H9 (cell line): ENCODE measurements around the gene CCDC12. TPM values are rescaled to one million over a fixed set of nuclear protein-coding genes. Genes with fewer than 3 reads are reported as not detected.

Experiments used
- DNase-seq: peaks from one replicate; pipeline ENCODE4 v3.0.0-alpha.2; 2017
- H2AFZ ChIP-seq: one replicate; pipeline ENCODE4 v1.6.1; 2013; ENCODE audit warnings: mild to moderate bottlenecking, low read length, control low read depth, moderate library complexity
- H2AK5ac ChIP-seq: 2 replicates; pipeline ENCODE4 v1.6.1; 2013; ENCODE audit warnings: low read length, control low read depth, mixed read lengths; ENCODE audit not compliant: insufficient read length
- H2BK120ac ChIP-seq: one replicate; pipeline ENCODE4 v1.6.1; 2013; ENCODE audit warnings: low read depth, mild to moderate bottlenecking, low read length, control low read depth, inconsistent platforms; ENCODE audit not compliant: poor library complexity, severe bottlenecking
- H2BK12ac ChIP-seq: 2 replicates; pipeline ENCODE4 v1.6.1; 2013; ENCODE audit warnings: low read length, control low read depth, mixed read lengths, low read depth; ENCODE audit not compliant: insufficient read length
- H2BK15ac ChIP-seq: 2 replicates; pipeline ENCODE4 v1.6.1; 2013; ENCODE audit warnings: low read depth, low read length, control low read depth
- H2BK20ac ChIP-seq: one replicate; pipeline ENCODE4 v1.6.1; 2013; ENCODE audit warnings: low read depth, mild to moderate bottlenecking, low read length, control low read depth, inconsistent platforms; ENCODE audit not compliant: poor library complexity, severe bottlenecking
- H2BK5ac ChIP-seq: 2 replicates; pipeline ENCODE4 v1.6.1; 2013; ENCODE audit warnings: low read length, control low read depth, mixed read lengths; ENCODE audit not compliant: insufficient read length
- H3K14ac ChIP-seq: 2 replicates; pipeline ENCODE4 v1.6.1; 2013; ENCODE audit warnings: low read length, control low read depth; ENCODE audit not compliant: insufficient read depth
- H3K18ac ChIP-seq: 2 replicates; pipeline ENCODE4 v1.6.1; 2013; ENCODE audit warnings: low read depth, mild to moderate bottlenecking, mixed read lengths, low read length, control low read depth; ENCODE audit not compliant: insufficient read length
- H3K23ac ChIP-seq: 2 replicates; pipeline ENCODE4 v1.6.1; 2013; ENCODE audit warnings: low read length, control low read depth, mixed read lengths, low read depth; ENCODE audit not compliant: insufficient read length
- H3K23me2 ChIP-seq: 2 replicates; pipeline ENCODE4 v1.6.1; 2013; ENCODE audit warnings: low read depth, mild to moderate bottlenecking, mixed read lengths, low read length, control low read depth; ENCODE audit not compliant: insufficient read length, poor library complexity, severe bottlenecking
- H3K27ac ChIP-seq: 2 replicates; pipeline ENCODE4 v1.5.1; 2013; ENCODE audit warnings: low read length, control low read depth, mixed read lengths, low read depth; ENCODE audit not compliant: insufficient read length
- H3K27me3 ChIP-seq: 2 replicates; pipeline ENCODE4 v1.6.1; 2013; ENCODE audit warnings: low read length, control low read depth, inconsistent platforms; ENCODE audit not compliant: insufficient read depth
- H3K4ac ChIP-seq: 2 replicates; pipeline ENCODE4 v1.6.1; 2013; ENCODE audit warnings: low read depth, mild to moderate bottlenecking, control low read depth, inconsistent platforms, low read length, moderate library complexity
- H3K4me1 ChIP-seq: 2 replicates; pipeline ENCODE4 v1.6.1; 2013; ENCODE audit warnings: low read length, control low read depth, inconsistent platforms; ENCODE audit not compliant: insufficient read depth
- H3K4me2 ChIP-seq: 2 replicates; pipeline ENCODE4 v1.6.1; 2013; ENCODE audit warnings: low read length, control low read depth, mixed read lengths; ENCODE audit not compliant: insufficient read length, insufficient read depth
- H3K56ac ChIP-seq: 2 replicates; pipeline ENCODE4 v1.6.1; 2013; ENCODE audit warnings: low read depth, mild to moderate bottlenecking, mixed read lengths, low read length, control low read depth; ENCODE audit not compliant: insufficient read length
- H3K79me1 ChIP-seq: 2 replicates; pipeline ENCODE4 v1.6.1; 2013; ENCODE audit warnings: low read depth, mild to moderate bottlenecking, moderate library complexity, low read length, control low read depth, inconsistent platforms; ENCODE audit not compliant: insufficient read depth, poor library complexity, severe bottlenecking
- H3K79me2 ChIP-seq: 2 replicates; pipeline ENCODE4 v1.6.1; 2013; ENCODE audit warnings: low read length, control low read depth, inconsistent platforms; ENCODE audit not compliant: insufficient read depth
- H3K9ac ChIP-seq: 2 replicates; pipeline ENCODE4 v1.6.1; 2013; ENCODE audit warnings: low read length, control low read depth, mixed read lengths; ENCODE audit not compliant: insufficient read length; ENCODE audit errors: extremely low read depth
- H3K9me3 ChIP-seq: one replicate; pipeline ENCODE4 v1.6.1; 2013; ENCODE audit warnings: low read depth, low read length, inconsistent platforms; ENCODE audit not compliant: control insufficient read depth
- H3T11ph ChIP-seq: one replicate; pipeline ENCODE4 v1.6.1; 2013; ENCODE audit warnings: mild to moderate bottlenecking, low read length, control low read depth, inconsistent platforms
- H4K20me1 ChIP-seq: one replicate; pipeline ENCODE4 v1.6.1; 2013; ENCODE audit not compliant: control insufficient read depth, insufficient read length, insufficient read depth
- H4K5ac ChIP-seq: 2 replicates; pipeline ENCODE4 v1.6.1; 2013; ENCODE audit warnings: low read depth, mild to moderate bottlenecking, mixed read lengths, low read length, control low read depth; ENCODE audit not compliant: insufficient read length
- H4K8ac ChIP-seq: replicated peaks from 2 replicates; pipeline ENCODE4 v1.6.1; 2013; ENCODE audit warnings: low read length, control low read depth, mixed read lengths, low read depth; ENCODE audit not compliant: insufficient read length
- H4K91ac ChIP-seq: 2 replicates; pipeline ENCODE4 v1.6.1; 2013; ENCODE audit warnings: low read depth, mild to moderate bottlenecking, moderate library complexity, mixed read lengths, low read length, control low read depth; ENCODE audit not compliant: insufficient read length
- H3K27ac Mint-ChIP-seq, 3 experiments: 2 replicates in 2 of 3; 3 replicates in 1 of 3; pipeline ENCODE4 v1.8.0; 2020 to 2021; ENCODE audit warnings: mixed read lengths in 3 of 3, mild to moderate bottlenecking in 1 of 3, moderate library complexity in 1 of 3
- H3K27me3 Mint-ChIP-seq: 2 replicates; pipeline ENCODE4 v1.8.0; 2021; ENCODE audit warnings: low read depth, mild to moderate bottlenecking, moderate library complexity, mixed read lengths
- H3K36me3 Mint-ChIP-seq, 3 experiments: 2 replicates in 2 of 3; 3 replicates in 1 of 3; pipeline ENCODE4 v1.8.0; 2020 to 2021; ENCODE audit warnings: low read depth in 3 of 3, mixed read lengths in 3 of 3; ENCODE audit not compliant: insufficient read depth in 1 of 3
- H3K4me1 Mint-ChIP-seq, 2 experiments: 2 replicates each; pipeline ENCODE4 v1.8.0; 2020; ENCODE audit warnings: mixed read lengths in 2 of 2
- H3K4me3 Mint-ChIP-seq, 2 experiments: 2 replicates in 1 of 2; 3 replicates in 1 of 2; pipeline ENCODE4 v1.8.0; 2020 to 2021; ENCODE audit warnings: mild to moderate bottlenecking in 2 of 2, mixed read lengths in 2 of 2, moderate library complexity in 1 of 2
- H3K9me3 Mint-ChIP-seq, 2 experiments: 2 replicates in 1 of 2; 3 replicates in 1 of 2; pipeline ENCODE4 v1.8.0; 2020; ENCODE audit warnings: mild to moderate bottlenecking in 2 of 2, mixed read lengths in 2 of 2, moderate library complexity in 1 of 2
- CTCF ChIP-seq: fragments of 200-600 bp; sonication (generic); conservative IDR thresholded peaks from 3 replicates; pipeline ENCODE4 v1.8.0; 2021; ENCODE audit warnings: antibody characterized with exemption, mild to moderate bottlenecking
- WGBS: extraction: QIAGEN DNeasy Blood & Tissue Kit; methylation state at CpG from one replicate; pipeline ENCODE4 v1.1.7; 2013; ENCODE audit warnings: missing lambda C conversion rate, low lambda C conversion rate, mixed read lengths; ENCODE audit not compliant: insufficient read length; ENCODE audit errors: extremely low coverage; 5-methylcytosine and 5-hydroxymethylcytosine counted together
- total RNA-seq: library from RNA; stranded (reverse); gene quantifications from 2 replicates; pipeline ENCODE4 v1.2.1, GENCODE V29; 2021

CCDC12 gene
- total RNA-seq, 1 experiment from 2014 or later: 54.0 TPM

- Histone ChIP-seq H3K79me2 (peaks cover 6% of the 10 kb centered on the region; the same call in 1 of the 2 replicates), H4K5ac (no peak overlapping the region), H3K4ac (no peak overlapping the region), H2BK20ac (no peak overlapping the region), H3K56ac (no peak overlapping the region), H3K23ac (no peak overlapping the region), H3K18ac (no peak overlapping the region), H2AK5ac (no peak overlapping the region), H2BK120ac (no peak overlapping the region), H4K20me1 (no peaks in the 10 kb centered on the region), H2BK15ac (no peak overlapping the region), H2BK5ac (no peak overlapping the region), H3K23me2 (no peaks in the 10 kb centered on the region), H3K4me1 (peaks cover 8% of the 10 kb centered on the region; the same call in 1 of the 2 replicates), H4K91ac (no peak overlapping the region), H4K8ac (no peak overlapping the region), H3K79me1 (peaks cover 4% of the 10 kb centered on the region), H3K4me2 (no peak overlapping the region), H2BK12ac (no peak overlapping the region), H3K9ac (no peak overlapping the region), H3K27me3 (no peaks in the 10 kb centered on the region), H3T11ph (no peak overlapping the region), H3K14ac (no peak overlapping the region), H3K9me3 (no peaks in the 10 kb centered on the region), H2AFZ (no peak overlapping the region), H3K27ac (no peak overlapping the region)
- no peak for TF ChIP-seq CTCF
- Mint-ChIP-seq H3K4me3 (no peak overlapping the region), H3K9me3 (no peaks in the 10 kb centered on the region), H3K27me3 (no peaks in the 10 kb centered on the region), H3K27ac (0 out of 7 replicates have a peak overlapping the region, but pooled peaks of 1 of the 3 experiments have one; percentile 66), H3K4me1 (peaks cover 42 to 43% of the 10 kb centered on the region in 2 experiments), H3K36me3 (peaks cover 12 to 28% (median 23%) of the 10 kb centered on the region in 3 experiments; a peak in 6 of 7 replicates)
- WGBS: no CpG with 5 or more reads among the region's 2 CpGs
- no peak for DNase-seq
Observed at GRCh38 chr3:46934072-46934471, 42.5 kb downstream of the CCDC12 start.
